Testis (tissue), 2 donors: ENCODE data around the gene REPIN1.

Experiments used
- CTCF ChIP-seq, 3 experiments: fragments of 450-650 bp in 2 of 3; fragments of 200-600 bp in 1 of 3; sonication (generic) in 1 of 3; IDR thresholded peaks; one replicate each; pipeline ENCODE4 v1.5.1; 2016 to 2019; ENCODE audit warnings: antibody characterized with exemption in 3 of 3, mild to moderate bottlenecking in 2 of 3, moderate library complexity in 1 of 3
- POLR2A ChIP-seq: fragments of 450-650 bp; IDR thresholded peaks from one replicate; pipeline ENCODE4 v1.6.1; 2017; ENCODE audit warnings: antibody characterized with exemption, mild to moderate bottlenecking, moderate library complexity

DNA sequence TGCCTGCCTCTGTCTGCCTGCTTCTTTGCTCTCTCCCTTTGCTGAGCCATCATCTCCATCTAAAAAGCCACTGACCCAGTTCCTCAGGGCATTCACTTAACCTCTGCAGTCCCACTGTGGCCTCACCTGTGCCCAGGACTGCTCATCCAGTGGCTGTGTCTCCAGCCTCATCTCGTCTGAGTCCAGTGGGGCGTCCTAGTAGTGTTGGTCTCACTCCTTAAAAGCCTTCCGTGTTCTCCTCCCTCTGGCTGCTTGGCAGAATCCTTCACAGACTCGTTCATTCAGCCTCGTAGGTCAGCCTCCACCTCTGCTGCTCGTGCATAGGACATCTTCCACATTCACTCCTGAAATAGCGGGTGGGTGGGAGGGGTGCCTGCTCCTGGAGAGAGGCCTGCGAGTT is 34.5 kb upstream of the REPIN1 start:
- no peak for TF ChIP-seq CTCF (IDR thresholded peaks at IDR 0.05)
- TF ChIP-seq POLR2A = no peak
